Gastrocnemius medialis (tissue), 4 donors: Measurements from ENCODE around the gene PSMG4.

ENCODE experiments used
- CTCF ChIP-seq, 5 experiments: fragments of 450-650 bp in 3 of 5; fragments of 200-600 bp in 2 of 5; sonication (generic) in 2 of 5; IDR thresholded peaks in 4 of 5; conservative IDR thresholded peaks in 1 of 5; 1 replicate in 4 of 5; 2 replicates in 1 of 5; pipeline ENCODE4 v1.5.1; 2016 to 2019; ENCODE audit warnings: antibody characterized with exemption in 5 of 5, mild to moderate bottlenecking in 3 of 5, moderate library complexity in 3 of 5
- POLR2A ChIP-seq, 2 donors: fragments of 450-650 bp; IDR thresholded peaks; one replicate each; pipeline ENCODE4 v1.6.1; 2017; ENCODE audit warnings: antibody characterized with exemption in 2 of 2, mild to moderate bottlenecking in 2 of 2, moderate library complexity in 2 of 2

- TF ChIP-seq CTCF (IDR thresholded peaks at IDR 0.05 in 4 of 5, conservative IDR thresholded peaks at IDR 0.05 in 1 of 5) = no peak
- TF ChIP-seq POLR2A (IDR thresholded peaks at IDR 0.05) = no peak
Observed at GRCh38 chr6:3280866-3281465, 22.2 kb downstream of the PSMG4 start.
